GM18873 (cell line): Measurements from ENCODE around the gene ROBO4.

Experiments
- ATAC-seq: cut with Tn5 transposase; IDR thresholded peaks from one replicate; pipeline ENCODE4 v1.9.1; 2021; ENCODE audit warnings: mild to moderate bottlenecking, moderate library complexity, moderate number of reproducible peaks; ENCODE audit not compliant: unreplicated experiment, low FRiP score

The ROBO4 gene

DNA sequence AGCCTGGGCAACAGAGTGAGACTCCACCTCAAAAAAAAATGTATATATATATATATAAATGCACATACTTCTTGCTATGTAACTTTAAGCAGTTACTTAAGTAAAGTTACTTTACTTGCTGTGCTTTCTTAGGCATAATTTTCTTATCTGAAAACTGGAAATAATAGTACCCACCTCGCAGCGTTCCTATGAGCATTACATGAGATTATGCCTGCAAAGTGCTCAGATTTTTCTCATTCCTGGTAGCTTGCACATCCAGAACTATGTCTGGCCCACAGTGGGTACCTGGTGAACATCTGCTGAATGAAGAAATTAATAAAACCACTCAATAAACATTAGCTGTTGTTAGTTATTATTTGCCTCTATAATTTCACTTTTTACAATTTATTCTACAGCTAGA, 38.5 kb downstream of the ROBO4 start:
- ATAC-seq: no peak

DNA sequence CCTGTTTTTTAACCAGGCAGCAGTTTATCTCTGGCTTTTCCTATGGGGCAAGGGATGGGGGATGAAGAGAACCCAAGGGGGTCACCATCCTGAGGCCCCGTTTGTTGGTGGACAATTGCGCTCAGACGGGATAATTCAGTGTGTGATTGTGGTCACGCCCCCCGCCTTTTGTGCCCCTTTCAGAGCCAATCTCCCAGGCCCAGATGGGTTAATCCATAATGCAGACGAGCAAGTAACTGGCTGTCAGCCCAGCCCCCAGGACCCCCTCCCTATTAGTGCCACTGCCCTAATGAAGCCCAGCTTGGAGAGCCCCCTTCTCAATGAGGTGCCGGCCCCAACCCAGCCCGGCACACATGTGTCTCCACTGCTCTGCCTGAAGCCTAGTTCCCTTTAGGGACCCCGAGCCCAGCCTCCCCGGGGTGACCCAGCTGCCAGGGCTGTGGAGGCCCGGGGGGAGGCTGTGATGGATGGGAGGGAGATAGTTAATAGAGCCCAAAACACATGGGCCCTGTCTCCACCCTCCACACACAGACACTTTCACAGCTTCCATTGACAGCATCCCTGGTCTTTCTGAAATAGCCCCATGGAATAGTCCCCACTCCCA, 51.5 kb downstream of the ROBO4 start:
- ATAC-seq: no peak

DNA sequence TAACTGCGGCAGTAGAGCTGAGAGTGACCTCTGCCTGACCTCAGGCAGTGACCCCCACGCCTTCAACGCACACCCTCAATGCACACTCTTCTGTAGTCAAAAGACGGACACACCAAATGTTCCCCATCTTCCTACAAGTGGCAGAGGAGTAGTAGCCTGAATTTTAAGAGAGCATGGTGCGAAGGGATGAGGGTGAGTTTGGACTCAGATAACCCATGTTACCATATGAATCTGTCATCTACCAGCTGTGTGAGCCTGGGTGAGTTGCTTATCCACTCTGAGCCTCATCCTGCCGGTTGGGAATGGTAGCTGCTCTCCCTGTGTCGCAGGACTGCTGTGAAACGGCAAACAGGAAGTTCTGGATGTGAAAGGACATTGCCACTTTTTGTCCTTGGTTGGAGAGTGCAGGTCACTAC, 53.0 kb downstream of the ROBO4 start:
- no peak for ATAC-seq

DNA sequence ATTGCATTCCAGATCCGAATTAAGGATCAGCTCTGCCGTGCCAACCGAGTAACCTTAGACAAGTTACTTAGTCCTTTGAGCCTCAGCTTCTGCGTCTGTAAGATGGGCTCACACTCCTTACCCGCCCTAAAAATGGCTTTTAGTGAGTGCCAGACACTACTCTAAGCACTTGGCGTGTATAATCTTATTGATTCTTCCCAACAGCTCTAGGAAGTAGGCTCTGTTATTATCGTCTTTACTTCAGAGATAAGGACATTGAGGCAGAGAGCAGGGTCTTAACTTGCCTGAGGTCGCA, 54.1 kb downstream of the ROBO4 start:
- ATAC-seq: no peak

DNA sequence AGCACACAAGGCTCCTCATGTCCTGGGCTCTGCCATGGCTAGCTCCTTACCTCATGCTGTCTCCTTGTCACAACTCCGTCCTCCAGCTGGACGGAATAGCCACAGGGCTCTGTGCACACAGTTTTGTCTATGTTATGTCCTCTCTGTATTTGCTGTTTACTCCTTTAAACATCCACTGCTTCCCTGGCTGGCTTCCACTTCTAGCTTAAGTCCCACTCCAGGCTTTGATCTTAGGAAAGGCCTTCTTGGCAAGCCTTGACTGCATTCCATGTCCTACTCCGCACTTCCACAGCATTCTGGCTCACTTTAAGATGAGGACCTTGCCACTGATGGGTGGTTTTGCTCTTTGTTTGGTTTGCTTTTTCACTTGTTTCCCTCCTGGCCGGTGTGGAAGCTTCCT, 55.4 kb downstream of the ROBO4 start:
- ATAC-seq: no peak

DNA sequence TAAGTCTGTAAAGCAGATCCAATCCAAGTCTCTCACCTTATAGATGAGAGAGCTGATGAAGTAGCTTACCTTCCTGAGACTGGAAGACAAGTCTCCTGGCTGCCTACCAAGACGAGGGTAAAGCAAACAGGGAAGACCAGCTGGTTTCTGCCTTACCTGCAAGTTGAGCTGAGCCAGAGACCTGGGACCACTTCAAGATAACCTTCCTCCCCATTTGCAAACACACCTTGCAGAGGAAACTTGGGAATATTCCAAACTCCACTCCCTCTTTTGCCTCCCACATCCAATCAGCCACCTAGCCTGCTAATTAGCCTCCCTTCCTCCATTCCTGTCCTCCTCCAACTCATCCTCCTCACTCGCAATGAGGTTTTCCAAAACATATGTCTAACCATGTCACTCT, 55.8 kb downstream of the ROBO4 start:
- ATAC-seq: no peak

DNA sequence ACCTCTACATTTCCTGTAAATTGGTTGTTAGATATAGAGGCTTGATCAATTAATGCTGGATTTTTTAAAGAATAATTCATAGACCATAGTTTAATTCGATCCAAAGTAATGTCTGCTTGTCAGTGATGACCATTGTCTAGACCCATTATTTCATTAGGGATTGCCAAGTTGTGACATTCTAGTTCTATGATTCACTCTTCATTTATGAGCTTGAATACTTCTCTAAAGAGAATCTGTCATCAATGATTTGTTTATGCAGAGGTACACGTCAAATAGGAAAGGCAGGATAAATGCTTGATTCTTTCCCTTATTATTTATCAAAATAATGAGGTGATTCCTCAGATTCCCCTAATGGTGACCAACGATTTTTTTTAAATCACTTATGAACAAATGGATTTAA, 56.5 kb downstream of the ROBO4 start:
- no peak for ATAC-seq

DNA sequence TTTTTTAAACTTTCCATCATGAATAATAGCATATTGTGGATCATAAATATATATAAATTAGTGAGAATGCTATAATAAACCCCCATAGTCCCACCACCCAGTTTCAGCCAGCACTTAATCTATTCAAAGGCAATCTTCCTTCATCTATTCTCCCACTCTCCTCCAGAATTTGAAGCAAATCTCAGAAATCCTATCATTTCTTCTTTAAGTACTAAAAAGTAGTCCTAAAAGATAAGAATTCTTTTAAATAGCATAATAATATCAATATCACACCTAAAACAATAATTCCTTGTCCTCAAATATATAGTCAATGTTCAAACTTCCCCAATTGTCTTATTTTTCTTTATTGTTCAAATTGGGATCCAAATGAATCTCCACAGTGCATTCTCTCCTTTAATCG, 57.0 kb downstream of the ROBO4 start:
- ATAC-seq: no peak

DNA sequence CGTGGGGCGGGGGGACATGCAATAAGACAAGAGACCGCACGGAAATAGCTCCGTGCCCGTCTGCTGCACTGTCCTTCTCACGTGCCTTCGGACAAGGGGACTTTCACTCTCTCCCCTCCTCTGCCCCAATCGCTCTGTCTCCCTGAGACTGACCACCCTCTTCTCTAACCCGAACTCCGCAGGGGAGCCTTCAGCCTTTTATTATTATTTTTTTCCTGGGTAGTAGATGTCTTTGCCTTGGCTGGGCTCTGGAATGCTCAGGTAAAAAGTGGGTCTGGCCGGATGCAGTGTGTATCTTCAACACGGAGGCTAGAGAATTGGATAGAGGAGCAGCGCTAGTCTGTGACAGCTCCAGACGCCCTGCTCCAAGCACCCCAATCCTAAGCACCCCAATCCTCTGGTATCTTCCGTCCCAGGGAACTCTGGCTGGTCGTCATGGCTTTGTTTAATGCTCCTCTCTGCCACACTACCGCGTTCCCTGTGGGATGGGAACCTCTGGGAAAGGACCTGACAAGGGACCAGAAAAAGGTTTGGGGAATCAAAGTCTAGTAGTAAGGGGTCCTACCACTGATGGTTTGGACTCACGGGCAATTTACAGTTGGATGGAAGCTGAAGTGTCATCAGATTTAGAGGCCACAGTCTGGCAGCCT, 57.6 kb downstream of the ROBO4 start:
- no peak for ATAC-seq

DNA sequence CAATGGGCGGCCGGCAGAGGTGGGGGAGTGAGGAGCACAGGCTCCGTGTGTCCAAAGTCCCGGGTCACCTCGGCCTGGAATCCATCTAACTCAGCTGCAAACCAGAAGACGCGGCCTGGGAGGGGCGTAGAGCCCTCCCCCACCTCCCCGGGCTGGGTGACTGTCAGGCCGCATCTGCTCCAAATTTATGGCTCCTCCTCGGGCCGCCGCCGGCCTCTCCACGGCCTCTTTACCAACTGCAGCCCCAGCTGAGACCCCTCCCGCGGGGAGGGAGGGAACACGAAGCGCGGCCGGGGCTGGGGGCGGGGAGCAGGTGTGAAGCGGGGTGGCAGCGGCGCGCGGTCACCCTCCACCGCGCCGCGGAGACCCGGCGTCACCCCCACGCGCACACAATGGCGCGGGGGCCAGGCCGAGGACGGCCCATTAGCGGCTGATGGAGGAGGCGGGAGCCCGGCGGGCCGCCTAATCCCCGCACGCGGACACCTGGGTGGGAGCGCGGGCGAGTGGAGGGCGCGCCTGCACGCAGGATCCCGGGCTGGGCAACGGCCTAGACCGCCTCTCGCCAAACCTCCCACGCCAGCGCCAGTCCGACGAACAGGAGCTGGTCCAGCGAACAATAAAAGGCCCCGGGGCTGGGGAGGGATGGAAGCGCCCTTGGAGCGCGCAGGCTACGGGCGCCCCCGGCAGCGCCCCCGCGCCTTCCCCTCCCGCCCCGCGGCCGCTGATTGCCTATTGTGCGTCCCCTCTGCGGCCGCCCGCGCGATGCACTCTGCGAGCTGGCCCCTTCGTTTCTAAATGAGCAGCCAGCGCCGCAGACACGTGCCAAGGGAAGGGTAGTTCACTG, 58.3 kb downstream of the ROBO4 start:
- ATAC-seq: no peak

DNA sequence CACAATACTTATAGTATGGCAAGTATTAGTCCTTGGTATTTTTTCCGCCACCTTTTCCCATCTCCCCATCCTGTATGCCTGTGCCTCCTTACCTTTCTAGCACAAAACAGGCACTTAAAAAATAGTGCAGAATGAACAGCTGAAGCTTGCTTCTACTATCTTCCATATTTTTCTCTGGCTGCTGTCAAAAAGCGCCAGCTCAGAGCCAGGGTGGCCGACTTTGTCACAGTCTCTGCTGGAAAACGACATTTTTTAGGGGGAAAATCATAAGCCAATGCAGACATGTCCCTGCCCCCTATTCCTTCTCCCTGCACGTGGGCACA, 58.9 kb downstream of the ROBO4 start:
- no peak for ATAC-seq

DNA sequence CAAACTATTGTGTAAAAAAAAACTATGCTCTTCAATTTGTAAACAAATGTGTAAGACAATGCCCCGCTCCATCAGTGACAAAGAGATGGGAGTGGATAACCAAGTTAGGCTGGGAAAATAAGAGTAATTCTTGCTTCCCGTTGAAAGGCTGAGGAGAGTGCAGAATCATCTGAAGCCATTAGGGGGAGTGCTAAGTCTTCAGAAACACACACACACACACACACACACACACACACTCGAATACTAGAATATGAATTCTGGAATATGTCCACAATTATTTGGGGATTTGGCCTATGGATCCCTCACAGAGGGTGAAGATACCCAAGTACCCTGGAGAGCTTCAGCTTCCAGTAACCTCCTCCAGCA, 60.2 kb downstream of the ROBO4 start:
- no peak for ATAC-seq

DNA sequence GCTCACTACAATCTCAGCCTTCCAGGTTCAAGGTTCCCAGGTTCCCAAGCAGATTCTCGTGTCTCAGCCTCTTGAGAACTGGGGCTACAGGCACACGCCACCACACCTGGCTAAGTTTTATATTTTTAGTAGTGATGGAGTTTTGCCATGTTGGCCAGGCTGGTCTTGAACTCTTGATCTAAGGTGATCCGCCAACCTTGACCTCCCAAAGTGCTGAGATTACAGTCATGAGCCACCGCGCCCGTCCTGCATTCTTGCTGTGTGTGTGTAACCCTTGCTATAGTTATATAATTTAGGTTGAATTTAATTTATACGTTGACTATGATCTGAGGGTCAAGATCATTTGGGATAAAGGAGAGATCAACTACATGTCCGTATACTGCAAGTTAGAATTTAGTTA, 61.7 kb downstream of the ROBO4 start:
- ATAC-seq: no peak

DNA sequence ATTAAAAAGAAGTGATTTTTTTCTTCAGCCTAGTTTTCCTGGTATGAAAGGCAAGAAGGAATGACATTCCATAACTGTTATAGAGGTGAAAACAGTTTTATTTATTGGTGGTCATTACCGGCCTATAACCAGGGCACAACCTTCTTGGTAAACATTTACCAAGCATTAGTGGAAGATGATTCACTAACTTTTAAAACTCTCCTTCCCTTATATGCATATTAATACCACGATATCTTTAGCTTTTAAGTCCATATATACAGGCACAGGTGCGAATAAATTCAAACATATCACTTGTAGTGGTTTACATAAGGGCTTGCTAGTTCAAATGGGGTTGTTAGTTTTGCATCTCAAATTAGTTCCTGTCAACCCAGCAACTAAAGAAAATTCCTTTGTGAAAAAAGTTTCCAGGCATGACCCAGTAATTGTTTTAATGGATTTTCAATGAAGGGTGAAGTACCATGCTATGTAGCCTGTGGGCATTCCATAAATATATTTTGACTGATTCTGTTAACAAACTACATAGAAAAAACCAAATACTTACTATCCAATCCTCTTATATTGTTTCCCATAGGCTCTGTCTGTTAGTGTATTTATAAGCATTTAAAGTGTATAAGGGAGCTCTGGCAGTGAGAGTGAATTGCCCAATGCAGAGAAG, 63.0 kb downstream of the ROBO4 start:
- no peak for ATAC-seq
